HepG2 (cell line): ENCODE measurements around the gene GATB. TPM values are rescaled to one million over a fixed set of nuclear protein-coding genes. Genes with fewer than 3 reads are reported as not detected.

Experiments
- BRF2 ChIP-seq: sonication (generic); formaldehyde crosslinking; IDR thresholded peaks from 2 replicates; pipeline ENCODE4 v1.8.1; 2022; ENCODE audit warnings: mild to moderate bottlenecking, missing genetic modification reagents
- CAMTA2 ChIP-seq: sonication (generic); formaldehyde crosslinking; IDR thresholded peaks from 2 replicates; pipeline ENCODE4 v1.4.0; 2020; ENCODE audit warnings: mild to moderate bottlenecking, missing genetic modification reagents, borderline replicate concordance
- CTCF ChIP-seq: sonication (generic); formaldehyde crosslinking; IDR thresholded peaks from 2 replicates; pipeline ENCODE4 v1.5.0; 2020; ENCODE audit warnings: mild to moderate bottlenecking, missing genetic modification reagents, moderate library complexity
- FOXO1 ChIP-seq: sonication (generic); formaldehyde crosslinking; IDR thresholded peaks from 2 replicates; pipeline ENCODE4 v1.4.0; 2020; ENCODE audit warnings: missing genetic modification reagents
- GZF1 ChIP-seq: sonication (generic); formaldehyde crosslinking; IDR thresholded peaks from 2 replicates; pipeline ENCODE4 v1.5.1; 2020; ENCODE audit warnings: mild to moderate bottlenecking, missing genetic modification reagents
- KDM1A ChIP-seq: IDR thresholded peaks from 2 replicates; pipeline ENCODE4 v1.6.1; 2016; ENCODE audit warnings: missing compliant biosample characterization
- KLF12 ChIP-seq: sonication (generic); formaldehyde crosslinking; IDR thresholded peaks from 2 replicates; pipeline ENCODE4 v1.4.0; 2020; ENCODE audit warnings: missing genetic modification reagents, borderline replicate concordance
- MEIS2 ChIP-seq: sonication (generic); formaldehyde crosslinking; IDR thresholded peaks from 2 replicates; pipeline ENCODE4 v1.9.0; 2021; ENCODE audit warnings: mild to moderate bottlenecking, missing genetic modification reagents
- NCOA5 ChIP-seq: sonication (generic); formaldehyde crosslinking; IDR thresholded peaks from 2 replicates; pipeline ENCODE4 v1.4.0; 2020; ENCODE audit warnings: missing genetic modification reagents
- NFAT5 ChIP-seq: sonication (generic); formaldehyde crosslinking; IDR thresholded peaks from 2 replicates; pipeline ENCODE4 v1.4.0; 2020; ENCODE audit warnings: missing genetic modification reagents
- NFIC ChIP-seq: IDR thresholded peaks from 2 replicates; pipeline ENCODE4 v1.6.1; 2012; ENCODE audit warnings: mild to moderate bottlenecking, low read length, inconsistent platforms
- SNRNP70 ChIP-seq: fragments of 200-400 bp; formaldehyde crosslinking; IDR thresholded peaks from 2 replicates; pipeline ENCODE4 v1.6.1; 2017; ENCODE audit warnings: mild to moderate bottlenecking, low read depth, low read length, moderate library complexity
- TAF1 ChIP-seq: sonication (generic); formaldehyde crosslinking; IDR thresholded peaks from 2 replicates; pipeline ENCODE4 v1.4.0; 2020; ENCODE audit warnings: missing genetic modification reagents
- ZC3H13 ChIP-seq: sonication (generic); formaldehyde crosslinking; IDR thresholded peaks from 2 replicates; pipeline ENCODE4 v1.8.1; 2023; ENCODE audit warnings: mild to moderate bottlenecking, missing genetic modification reagents, moderate library complexity
- ZMAT3 ChIP-seq: sonication (generic); formaldehyde crosslinking; conservative IDR thresholded peaks from 2 replicates; pipeline ENCODE4 v1.7.0; 2021; ENCODE audit warnings: missing genetic modification reagents
- ZNF224 ChIP-seq: sonication (generic); formaldehyde crosslinking; IDR thresholded peaks from 2 replicates; pipeline ENCODE4 v1.5.0; 2020; ENCODE audit warnings: mild to moderate bottlenecking, missing genetic modification reagents
- ZNF687 ChIP-seq: sonication (generic); formaldehyde crosslinking; IDR thresholded peaks from 2 replicates; pipeline ENCODE4 v1.5.1; 2020; ENCODE audit warnings: mild to moderate bottlenecking, missing genetic modification reagents, moderate library complexity
- polyA plus RNA-seq, 8 experiments: library from polyadenylated mRNA; depleted of rRNA in 3 of 8; stranded (reverse) in 7 of 8; unstranded in 1 of 8; fragments of >200 nt; fragmentation: Illumina TruSeq in 4 of 8; extraction: Trizol in 4 of 8; gene quantifications; 2 replicates each; pipeline versions ENCODE4 v1.2.1 to v1.2.3, GENCODE V29; 2011 to 2016; ENCODE audit warnings: low read depth in 4 of 8, missing spikeins in 1 of 8, mixed read lengths in 1 of 8; ENCODE audit not compliant: insufficient read depth in 1 of 8
- total RNA-seq, 5 experiments: library from RNA; depleted of rRNA; stranded (reverse); fragments of >200 nt; fragmentation: Illumina TruSeq; extraction: Trizol; gene quantifications; 2 replicates each; pipeline ENCODE4 v1.2.3, GENCODE V29; 2016; ENCODE audit warnings: low read depth in 1 of 5

The GATB gene
- total and polyA plus RNA-seq, 2 of the 13 experiments (the other 11 are each of a cell fraction or from before 2014, with no cell fraction given): 32.3 to 32.4 TPM

GRCh38 chr4:151760712-151761661 is at the start of gene GATB (continued):
- TF ChIP-seq ZC3H13 (no peak), BRF2 (CRISPR knock-in tag) (no peak), FOXO1 (CRISPR knock-in tag) (peak; percentile 41), KDM1A (CRISPR knock-in tag) (no peak), GZF1 (CRISPR knock-in tag) (peak; percentile 94; the same call in 1 of the 2 replicates), SNRNP70 (no peak), ZMAT3 (CRISPR knock-in tag) (no peak), NFAT5 (no peak), MEIS2 (CRISPR knock-in tag) (peak; percentile 47; the same call in 1 of the 2 replicates), KLF12 (CRISPR knock-in tag) (no peak), ZNF224 (CRISPR knock-in tag) (no peak), CAMTA2 (CRISPR knock-in tag) (no peak), NFIC (peak; percentile 40; the same call in 1 of the 2 replicates), ZNF687 (CRISPR knock-in tag) (peak; percentile 58), CTCF (CRISPR knock-in tag) (peak; percentile 58), TAF1 (CRISPR knock-in tag) (peak; percentile 76; the same call in 1 of the 2 replicates), NCOA5 (CRISPR knock-in tag) (no peak)
